Esophagus muscularis mucosa (tissue), 3 donors: ENCODE measurements around the gene ERMAP.

Experiments
- POLR2A ChIP-seq: fragments of 450-650 bp; IDR thresholded peaks from one replicate; pipeline ENCODE4 v1.6.1; 2017; ENCODE audit warnings: antibody characterized with exemption, moderate library complexity, mild to moderate bottlenecking, low read depth
- TF ChIP-seq, protein P1 (sequence below), 3 experiments: fragments of 200-600 bp in 2 of 3; fragments of 450-650 bp in 1 of 3; sonication (generic) in 2 of 3; IDR thresholded peaks; one replicate each; pipeline ENCODE4 v1.5.1; 2017 to 2019; ENCODE audit warnings: antibody characterized with exemption in 3 of 3, mild to moderate bottlenecking in 2 of 3, moderate library complexity in 1 of 3

GRCh38 chr1:42847111-42847595 is 30.2 kb downstream of the ERMAP start:
- TF ChIP-seq POLR2A, result no peak
- TF ChIP-seq, protein P1, sequence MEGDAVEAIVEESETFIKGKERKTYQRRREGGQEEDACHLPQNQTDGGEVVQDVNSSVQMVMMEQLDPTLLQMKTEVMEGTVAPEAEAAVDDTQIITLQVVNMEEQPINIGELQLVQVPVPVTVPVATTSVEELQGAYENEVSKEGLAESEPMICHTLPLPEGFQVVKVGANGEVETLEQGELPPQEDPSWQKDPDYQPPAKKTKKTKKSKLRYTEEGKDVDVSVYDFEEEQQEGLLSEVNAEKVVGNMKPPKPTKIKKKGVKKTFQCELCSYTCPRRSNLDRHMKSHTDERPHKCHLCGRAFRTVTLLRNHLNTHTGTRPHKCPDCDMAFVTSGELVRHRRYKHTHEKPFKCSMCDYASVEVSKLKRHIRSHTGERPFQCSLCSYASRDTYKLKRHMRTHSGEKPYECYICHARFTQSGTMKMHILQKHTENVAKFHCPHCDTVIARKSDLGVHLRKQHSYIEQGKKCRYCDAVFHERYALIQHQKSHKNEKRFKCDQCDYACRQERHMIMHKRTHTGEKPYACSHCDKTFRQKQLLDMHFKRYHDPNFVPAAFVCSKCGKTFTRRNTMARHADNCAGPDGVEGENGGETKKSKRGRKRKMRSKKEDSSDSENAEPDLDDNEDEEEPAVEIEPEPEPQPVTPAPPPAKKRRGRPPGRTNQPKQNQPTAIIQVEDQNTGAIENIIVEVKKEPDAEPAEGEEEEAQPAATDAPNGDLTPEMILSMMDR (IDR thresholded peaks at IDR 0.05), result no peak
